Lower leg skin (tissue), 3 donors: Measurements from ENCODE around the gene UNC13C.

Experiments
- POLR2A ChIP-seq, 2 donors: fragments of 450-650 bp; IDR thresholded peaks; one replicate each; pipeline ENCODE4 v1.6.1; 2016 to 2017; ENCODE audit warnings: antibody characterized with exemption in 2 of 2, mild to moderate bottlenecking in 1 of 2, moderate library complexity in 1 of 2
- TF ChIP-seq, protein P1 (sequence below), 3 donors: fragments of 450-650 bp; IDR thresholded peaks; one replicate each; pipeline ENCODE4 v1.5.1; 2016; ENCODE audit warnings: antibody characterized with exemption in 3 of 3, mild to moderate bottlenecking in 3 of 3, moderate library complexity in 2 of 3

DNA sequence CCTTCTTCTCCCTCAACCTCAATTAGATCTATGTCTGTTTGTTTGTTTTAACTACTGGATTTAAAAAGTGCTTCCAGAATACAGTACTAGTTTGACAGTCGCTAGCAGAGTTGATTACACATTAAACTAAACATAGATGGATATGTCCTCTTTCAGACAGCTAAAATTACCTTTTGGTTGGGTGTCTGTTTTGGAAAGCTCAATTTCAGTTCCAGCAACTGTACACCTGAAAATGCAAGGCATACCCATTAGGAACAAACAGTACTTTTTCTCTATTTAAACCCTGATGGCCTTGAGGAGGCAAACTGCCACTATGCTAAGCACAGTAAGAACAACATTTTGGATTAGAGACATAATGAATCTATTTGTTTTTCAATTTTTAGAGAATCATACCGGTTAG lies 234.4 kb downstream of the UNC13C start:
- TF ChIP-seq, protein P1, sequence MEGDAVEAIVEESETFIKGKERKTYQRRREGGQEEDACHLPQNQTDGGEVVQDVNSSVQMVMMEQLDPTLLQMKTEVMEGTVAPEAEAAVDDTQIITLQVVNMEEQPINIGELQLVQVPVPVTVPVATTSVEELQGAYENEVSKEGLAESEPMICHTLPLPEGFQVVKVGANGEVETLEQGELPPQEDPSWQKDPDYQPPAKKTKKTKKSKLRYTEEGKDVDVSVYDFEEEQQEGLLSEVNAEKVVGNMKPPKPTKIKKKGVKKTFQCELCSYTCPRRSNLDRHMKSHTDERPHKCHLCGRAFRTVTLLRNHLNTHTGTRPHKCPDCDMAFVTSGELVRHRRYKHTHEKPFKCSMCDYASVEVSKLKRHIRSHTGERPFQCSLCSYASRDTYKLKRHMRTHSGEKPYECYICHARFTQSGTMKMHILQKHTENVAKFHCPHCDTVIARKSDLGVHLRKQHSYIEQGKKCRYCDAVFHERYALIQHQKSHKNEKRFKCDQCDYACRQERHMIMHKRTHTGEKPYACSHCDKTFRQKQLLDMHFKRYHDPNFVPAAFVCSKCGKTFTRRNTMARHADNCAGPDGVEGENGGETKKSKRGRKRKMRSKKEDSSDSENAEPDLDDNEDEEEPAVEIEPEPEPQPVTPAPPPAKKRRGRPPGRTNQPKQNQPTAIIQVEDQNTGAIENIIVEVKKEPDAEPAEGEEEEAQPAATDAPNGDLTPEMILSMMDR (IDR thresholded peaks at IDR 0.05) = no peak
- no peak for TF ChIP-seq POLR2A (IDR thresholded peaks at IDR 0.05)
